ENCODE results near the gene FCRL6.
A peak's percentile ranks its signal among the peaks of the same experiment; 100 is the strongest.

FCRL6 gene

DNA sequence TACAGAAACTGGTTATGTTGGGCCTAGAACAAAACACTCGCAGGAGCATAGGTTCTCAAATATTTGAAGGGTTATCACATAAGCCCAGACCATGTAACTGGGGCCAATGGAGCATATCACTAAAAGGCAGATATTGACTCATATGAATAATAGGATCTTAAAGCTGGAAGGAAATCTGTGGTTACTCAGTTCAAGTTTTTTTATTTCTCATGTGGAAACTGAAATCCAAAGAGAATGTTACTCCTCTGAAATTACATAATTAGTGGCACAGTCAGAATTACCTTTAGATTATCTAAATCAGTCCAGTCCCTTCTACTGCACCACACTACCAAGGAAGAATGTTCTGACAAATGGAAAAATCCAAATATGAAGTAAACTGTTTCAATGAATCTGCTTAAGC is 36.6 kb downstream of the FCRL6 start:
- DNase-seq = no peak

DNA sequence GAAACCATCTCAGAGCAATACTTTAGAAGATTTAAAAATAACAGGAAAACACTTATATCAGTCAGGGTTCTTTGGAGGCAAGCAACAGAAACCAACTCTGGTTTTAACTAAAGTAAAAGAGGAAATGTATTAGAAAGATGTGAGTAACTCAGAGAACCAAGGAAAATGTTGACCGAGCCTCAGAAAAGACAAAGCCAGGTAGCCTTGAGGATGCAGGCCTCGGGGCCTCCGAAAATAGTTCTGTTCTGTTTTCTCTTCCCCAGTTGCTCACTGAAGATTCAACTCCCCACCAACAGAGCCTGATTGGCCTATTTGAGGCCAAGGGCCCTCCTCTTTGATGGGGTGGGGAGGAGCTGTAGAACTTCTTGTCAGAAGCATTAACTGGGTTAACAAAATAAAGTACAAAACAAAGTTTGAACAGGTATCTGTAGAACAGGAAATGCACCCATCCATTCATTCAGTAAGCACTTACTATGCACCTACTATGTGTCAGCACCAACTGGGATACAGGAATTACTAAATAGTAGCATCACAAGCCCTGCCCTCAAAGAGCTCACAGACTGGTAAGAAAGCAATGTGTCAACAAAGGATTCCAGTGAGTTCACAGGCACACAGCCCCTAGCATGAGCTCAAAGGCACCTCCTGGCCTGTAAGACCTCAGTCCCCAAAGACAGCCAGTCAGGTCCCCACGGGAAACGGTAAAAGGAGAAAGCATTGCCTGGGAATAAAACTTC is 37.1 kb downstream of the FCRL6 start:
- DNase-seq = no peak

DNA sequence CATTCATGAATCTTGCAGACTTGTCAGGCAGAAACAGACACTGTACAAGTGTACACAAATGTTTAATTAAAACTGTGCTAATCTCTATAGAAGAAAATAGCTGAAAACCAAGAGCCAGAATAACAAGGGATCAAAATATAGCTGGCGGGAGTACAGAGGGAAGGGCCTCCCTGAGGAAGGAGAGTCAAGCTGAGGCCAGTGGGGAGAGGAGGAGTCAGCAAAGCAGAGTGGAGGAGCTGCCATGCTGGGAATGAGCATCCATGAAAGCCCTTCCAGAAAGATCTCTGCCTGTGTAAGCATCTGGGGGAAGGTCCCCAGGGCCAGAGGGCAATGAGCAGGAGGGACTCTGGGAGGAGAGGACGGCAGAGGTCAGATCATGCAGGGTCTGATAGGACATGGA is 39.6 kb downstream of the FCRL6 start:
- no peak for DNase-seq

DNA sequence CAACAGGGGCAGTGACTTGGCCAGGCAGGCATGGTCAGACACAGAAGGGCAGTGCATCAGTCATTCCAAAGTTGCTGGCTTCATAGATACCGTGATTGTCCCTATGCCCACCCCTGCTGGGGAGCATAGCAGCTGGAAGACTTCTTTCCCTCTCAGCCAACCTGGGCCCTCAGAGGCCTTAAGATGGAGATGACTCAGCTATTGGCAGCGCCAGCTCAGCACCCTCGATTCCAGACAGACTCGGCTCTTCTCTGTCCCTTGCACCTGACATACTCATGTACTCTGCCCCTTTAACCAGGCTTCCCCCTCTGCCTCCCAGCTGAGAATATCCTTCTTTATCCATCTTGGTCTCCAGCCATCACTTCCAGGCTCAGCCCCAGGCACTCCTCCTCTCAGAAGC is 41.3 kb downstream of the FCRL6 start:
- no peak for DNase-seq

DNA sequence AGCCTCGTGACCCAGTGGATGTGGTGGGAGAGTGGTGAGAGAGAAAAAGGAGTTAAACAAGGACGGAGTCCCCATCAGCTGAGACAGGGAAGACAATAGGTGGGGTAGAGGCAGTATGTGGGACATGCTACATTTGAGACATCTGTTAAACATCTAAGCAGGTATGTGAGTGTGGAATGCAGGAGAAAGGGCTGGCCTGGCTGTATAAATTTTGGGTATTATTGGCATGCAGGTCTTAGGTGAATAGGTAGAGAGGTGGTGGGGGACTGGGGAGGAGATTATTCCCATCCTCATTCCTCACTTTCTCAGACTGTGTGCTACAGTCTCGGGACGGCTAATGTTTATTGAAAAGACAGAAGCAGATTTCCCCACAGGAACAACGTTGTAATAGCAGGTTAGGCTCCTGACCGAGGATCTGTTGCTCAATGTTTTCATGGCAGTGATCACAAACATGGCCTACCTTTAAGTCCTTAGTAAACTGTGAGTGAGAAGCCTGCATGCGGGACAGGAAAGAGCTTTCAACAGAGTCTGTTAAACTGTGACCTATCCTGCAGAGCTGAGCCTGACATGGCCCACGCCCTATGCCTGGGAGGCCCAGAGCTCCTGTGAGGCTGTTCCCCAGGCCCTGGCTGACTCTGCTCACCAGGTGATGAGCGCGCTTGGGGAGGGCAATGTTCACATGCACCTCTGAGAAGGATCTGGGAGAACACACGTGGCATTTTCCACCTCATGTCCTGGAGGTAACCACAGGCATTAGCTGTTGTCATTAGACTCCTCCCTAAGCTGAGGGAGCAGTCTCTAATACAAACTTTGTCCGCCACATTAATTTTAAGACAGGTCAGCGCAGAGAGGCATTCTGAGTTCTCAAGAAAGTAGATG is 43.8 kb downstream of the FCRL6 start:
- no peak for DNase-seq

DNA sequence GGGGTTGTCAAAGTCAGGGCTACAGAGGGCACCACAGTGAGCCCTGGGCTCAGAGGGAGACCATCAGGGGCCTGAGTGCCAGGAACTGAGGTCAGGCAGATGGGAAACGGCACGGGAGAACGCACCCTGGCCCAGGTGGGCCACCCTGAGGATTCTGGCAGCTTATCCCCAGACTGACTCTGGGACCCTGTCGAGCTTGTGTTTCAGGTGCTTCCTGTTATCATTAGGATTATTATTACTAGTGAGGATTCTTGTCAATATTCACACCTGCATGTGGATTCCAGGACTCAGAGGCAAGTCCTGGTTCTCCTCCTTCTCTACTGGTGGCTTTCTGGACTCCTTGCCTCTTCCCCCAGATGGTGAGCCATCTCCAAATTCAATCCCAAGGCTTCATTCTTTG is 45.1 kb downstream of the FCRL6 start:
- no peak for DNase-seq

DNA sequence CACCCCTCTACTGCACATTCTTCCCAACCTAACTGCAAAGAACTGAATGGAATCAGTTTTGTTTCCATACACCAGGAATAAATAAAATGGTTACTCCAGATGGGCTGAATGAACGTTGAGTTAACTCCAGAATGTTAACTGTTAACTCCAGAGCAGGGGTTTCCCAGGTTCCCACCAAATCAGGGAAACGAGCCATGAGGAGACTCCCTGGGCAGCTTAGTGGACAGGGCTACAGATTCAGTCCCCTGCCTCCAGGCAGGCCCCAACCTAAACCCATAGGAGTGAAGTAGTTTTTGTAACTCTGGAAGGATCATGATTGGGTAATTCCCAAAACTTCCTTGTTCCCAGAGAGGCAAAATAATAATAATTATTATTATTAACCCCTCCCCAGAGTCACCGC is 46.2 kb downstream of the FCRL6 start:
- DNase-seq = no peak

DNA sequence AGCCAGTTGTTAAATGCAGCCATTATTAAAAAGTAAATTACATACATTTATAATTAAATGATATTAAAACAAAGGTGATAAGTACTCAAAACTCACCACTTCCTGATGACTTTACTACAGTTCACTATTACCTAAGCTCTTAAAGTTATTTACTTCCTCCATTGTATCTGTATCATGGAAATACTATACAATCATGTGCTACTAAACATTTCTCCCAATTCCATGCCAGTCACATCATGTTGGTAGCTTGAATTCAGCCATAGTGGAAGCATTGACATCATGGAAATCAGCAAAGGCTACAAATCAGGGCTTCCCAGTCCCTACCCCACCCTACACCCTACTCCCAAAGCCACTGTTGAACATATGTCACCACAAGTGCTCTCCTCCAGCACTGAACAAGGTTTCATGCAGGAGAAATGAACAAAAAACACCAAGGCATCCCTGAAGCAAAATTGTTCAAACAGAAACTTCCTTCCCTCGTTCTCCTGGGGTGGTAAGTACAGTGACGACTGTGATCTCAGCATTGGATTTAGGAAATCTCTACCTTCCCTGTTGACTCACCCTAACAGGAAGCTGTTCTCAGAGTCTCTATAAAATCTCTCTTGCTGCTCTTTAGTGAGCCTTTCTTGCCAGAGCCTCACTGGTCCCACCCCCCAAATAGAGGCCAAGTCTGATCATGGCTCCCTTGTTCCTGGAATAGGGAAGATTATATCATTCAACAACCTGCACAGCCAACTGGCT is 47.6 kb downstream of the FCRL6 start:
- DNase-seq = no peak

DNA sequence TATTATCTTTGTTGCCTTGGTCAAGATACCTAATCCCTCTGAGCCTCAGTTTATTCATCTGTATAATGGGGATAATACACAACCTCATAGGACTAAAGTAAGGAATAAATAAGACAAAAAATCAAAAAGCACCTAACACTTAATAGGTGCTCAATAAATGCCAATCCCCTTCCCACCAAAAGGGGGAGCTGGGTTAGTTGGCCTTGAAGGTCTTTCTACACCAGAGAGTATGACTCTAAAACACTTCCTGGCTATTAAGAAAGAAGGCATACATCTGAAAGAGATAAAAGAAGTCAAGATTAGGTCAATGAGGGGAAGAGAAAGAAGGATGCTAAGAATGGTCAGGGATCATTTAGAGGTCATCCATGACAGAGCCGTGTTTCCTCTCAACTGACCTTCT is 49.2 kb downstream of the FCRL6 start:
- no peak for DNase-seq

DNA sequence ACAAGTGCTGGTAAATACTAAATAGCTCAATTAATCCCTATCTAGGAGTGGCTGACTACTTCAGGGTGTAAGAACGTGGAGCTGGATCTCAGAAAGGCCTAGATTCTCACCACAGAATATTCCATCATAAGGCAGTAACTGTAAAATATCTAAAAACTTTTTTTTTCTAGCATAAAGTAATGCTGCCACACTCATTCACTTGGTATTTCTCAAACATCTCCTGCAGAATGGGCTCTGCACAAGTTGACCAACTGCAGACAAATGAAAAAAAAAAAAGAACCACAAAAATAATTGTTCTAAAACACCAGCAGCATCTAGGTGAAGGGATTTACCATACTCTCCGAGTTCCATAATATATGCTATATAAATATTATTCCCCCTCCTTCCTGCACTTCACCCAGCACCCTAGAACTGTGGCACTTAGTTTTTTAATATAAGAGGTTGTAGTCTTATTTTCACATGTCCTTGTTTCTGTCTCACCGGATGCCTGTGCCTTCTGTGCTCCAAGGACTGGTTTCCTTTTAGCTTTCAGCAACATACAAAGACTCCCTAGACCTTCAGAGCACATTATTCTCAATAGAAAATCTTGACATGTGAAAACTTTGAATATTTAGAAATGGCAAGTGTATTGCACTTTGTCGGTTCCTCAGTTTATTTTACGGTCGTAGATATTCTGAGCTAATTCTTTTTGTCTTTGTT is 51.4 kb downstream of the FCRL6 start:
- no peak for DNase-seq

DNA sequence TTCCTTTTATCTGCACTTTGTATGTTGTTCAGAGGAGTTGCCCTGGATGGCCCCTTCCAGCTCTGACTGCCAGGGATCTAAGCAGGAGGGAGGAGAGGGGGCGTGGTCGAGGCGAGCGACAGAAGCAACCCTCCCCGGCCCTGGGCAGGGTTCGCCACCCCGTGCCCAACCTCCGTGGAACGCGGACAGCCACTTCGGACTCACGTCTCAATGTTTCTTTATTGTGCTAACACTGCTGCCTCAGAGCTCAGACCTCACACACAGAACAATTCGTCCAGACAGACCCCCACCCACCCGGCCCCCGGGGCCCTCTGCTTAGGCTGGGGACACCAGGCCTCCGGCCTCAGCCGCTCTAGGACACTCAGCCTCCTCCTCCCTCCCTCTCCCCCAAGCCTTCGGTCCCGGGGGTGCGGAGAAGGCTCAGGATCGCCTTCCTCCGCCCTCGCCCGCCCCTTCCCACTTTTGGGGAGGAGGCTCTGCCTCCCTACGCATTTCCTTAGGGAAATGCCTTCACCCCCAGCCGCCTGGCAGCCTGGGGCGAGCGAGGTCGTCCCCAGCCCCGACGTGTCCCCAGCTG is 52.0 kb downstream of the FCRL6 start:
- no peak for DNase-seq

DNA sequence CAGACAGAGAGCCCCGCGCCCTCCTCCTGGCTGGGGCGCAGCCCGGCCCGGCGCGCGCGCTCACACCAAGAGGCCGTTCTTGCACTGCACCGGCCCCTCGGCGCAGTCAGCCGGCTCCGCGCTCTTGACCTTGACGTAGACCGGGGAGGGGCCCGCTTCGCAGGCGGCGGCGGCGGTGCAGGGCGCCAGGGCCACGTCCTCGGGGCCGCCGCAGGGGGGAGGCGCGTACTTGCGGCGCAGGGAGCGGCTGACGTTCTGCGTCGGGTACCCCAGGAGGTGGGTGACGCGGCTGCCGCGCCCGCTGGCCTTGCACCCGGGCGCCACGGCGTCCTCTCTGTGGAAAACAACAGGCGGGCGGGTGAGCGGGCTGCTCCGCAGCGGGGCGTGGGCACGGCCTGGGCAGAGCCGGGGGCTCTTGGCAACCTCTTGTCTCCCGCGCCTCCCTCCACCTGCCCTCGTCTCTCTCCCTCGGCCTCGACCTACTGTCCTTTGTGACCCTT is 52.6 kb downstream of the FCRL6 start:
- peak; percentile 79 for DNase-seq

DNA sequence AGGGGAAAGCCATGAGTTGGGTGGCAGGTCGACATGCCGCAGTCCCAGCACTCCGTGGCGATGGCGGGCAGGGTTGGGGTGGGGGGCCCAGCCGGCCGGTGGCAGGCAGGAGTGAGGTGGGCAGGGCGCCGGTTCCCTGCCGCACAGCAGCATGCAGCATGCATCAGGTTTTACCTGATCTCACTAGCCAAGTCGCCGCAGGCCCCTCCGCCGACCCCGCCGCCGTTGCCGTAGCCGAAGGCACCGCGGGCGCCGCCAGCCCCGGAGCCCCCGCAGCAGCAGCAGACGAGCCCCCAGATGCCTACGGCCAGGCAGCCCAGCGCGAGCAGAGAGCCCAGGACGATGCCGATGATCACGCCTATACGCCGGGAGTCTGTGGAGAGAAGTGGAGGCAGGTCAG is 53.5 kb downstream of the FCRL6 start:
- DNase-seq = no peak

DNA sequence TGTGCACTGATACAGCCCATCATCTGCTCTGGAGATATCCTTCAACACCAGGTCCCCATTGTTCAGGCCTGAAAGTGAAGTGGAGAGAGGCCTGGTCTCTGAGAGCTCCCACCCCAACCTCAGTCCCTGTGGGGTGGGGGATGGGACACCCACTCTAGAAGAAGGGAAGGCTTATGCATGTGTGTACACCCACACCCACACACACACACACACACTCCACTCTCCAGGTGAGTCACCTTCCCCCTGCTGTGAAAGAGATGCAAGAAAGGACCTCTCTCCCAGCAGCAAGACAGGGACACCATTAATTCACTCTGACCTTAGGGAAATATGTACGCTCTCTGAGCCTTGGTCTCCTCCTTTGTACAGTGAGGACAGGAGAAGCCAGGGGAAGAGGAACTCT is 54.4 kb downstream of the FCRL6 start:
- DNase-seq = no peak

DNA sequence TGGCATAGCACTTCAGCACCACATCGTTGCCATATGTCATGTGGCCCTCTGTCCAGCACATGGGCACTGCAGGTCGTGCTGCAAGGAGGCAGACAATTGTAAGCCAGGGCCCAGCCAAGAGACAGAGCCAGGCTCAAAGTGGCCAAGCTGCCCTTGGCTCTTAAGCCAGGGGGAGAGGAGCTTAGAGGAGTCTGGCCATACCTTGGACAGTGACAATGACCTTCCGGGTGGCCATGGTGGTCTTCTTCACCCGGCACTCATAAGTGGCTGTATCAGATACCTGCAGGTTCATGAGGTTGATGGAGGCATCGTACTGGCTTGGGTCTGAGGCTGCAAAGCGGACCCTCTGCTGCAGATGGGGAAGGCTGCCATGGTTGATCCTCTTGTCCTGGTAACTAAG is 55.7 kb downstream of the FCRL6 start:
- no peak for DNase-seq

DNA sequence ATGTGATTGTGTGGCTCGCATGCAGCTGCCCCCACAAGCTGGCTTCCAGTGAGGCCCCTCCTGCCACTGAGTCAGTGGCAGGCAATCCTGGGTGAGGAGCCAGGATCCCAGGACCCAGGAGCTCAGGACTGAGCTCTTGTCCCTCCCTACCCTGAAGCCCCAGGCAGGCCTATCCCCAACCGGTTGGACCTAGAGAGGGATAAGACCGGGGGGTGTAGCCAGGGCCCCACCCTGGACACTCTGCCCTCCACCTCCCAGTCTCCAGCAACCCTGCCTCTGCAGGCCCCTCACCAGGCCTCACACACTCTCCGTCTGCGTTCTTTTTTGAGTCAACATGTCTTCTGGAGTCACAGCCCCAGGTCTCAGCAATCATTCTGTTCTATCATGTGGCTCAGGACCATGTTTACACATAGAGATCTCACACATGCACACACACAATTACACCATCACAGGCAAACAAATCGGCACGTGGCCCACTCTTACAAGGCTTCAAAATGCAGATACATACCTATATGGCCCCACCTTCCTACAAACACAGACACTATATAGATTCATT is 57.7 kb downstream of the FCRL6 start:
- DNase-seq = no peak

DNA sequence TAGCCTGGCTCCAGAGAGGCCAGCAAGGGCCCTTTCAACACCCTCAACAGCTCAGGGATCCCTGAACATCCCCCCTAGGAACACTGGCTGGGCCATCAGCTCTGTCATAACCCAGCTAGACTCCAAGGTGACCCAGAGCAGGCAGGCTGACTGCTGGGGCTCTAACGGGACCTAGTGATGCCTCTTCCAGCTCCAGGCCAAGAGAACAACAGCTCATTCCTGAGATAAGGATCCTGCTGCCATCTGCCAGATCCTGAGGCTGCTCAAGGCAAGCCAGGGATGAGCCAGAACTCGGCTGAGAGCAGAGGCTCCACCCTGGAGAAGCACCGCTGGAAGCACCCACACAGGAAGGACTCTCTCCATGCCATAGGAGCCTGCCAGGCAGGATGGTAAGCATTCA is 58.3 kb downstream of the FCRL6 start:
- DNase-seq = no peak

DNA sequence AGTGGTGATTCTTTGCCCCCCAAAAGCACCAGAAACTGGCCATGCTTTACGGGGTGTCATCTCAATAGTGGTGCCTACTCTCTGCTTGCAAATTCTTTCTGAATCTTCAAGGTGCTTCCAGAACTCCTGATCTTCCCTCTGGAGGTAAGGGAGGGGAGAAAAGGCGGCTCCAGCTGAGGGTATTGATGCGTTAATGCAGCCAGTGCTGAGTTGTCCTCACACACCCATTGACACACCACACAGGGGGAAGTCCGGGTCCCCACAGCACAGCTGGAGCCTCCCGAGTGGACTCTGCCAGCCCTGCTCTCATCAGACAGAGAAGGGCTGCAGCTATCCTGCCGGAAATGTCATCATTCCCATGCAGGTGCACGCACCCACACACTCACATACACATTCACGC is 59.1 kb downstream of the FCRL6 start:
- no peak for DNase-seq

DNA sequence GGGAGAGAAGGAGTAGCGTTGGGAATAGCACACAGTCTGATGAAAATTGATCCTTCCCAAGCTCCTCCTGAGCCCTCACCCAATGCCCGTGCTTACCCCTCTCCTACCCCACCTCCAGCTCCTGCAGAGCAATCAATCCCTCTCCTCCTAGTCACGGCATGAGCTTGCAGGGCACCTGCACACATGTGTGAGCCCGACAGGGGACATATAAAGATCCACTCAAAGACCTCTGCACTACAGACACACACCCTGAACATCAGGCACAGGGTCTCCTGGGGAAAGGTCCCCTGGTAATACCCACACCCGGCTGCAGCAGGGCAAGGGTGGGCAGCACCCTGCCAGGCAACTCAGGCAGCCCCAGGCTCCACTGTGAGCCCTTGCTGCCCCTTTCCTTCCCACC is 59.9 kb downstream of the FCRL6 start:
- no peak for DNase-seq

DNA sequence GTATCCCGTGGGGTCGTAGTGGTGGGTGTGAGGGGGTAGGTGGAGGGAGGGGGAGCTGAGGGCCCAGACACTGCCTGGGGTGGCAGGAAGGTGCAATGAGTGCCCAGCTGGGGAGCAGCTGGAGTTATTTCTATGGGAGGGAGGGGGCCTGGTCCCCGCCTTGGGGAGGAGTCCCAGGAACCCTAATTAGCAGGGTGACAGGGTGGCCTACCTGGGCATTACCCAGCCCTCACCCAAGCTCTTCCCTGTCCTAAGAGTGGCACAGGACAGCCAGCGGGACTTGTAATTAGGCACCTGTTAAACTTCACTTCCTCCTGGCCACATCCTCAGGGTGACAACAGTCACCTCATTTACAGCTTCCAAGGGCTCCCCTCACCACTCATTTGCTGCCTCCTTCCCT is 60.4 kb downstream of the FCRL6 start, which contains the start of gene VSIG8:
TSS of gene VSIG8 (minus strand) at position 101 of the 400 bp plus-strand sequence. CDS start 136 bp downstream, outside the sequence.
- no peak for DNase-seq

DNA sequence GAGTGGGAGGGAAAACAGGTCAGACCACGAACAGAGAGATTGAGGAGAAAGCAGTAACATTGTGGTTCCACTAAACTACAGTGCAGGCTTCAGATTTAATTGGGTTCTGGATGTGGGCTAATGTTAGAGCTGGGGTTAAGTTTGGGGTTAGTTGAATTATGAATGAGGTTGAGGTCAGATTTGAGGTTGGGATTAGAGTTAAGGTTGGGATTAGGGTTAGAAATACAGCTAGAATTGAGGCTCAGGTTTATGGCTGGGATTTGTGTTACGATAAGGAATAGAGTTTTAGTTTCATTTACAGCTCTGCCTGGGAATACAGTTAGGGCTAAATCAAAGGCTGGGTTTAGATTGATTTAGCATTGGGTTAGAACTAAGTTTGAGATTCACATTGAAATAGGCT is 62.1 kb downstream of the FCRL6 start:
- no peak for DNase-seq
